ENCODE results near the gene TSHR.
"Not testable (repeated sequence)": the region's sequence is repeated elsewhere in the genome, so short reads cannot be mapped to it uniquely, and the experiment has no call there.

Gene TSHR

GRCh38 chr14:81007131-81007530 is 51.7 kb downstream of the TSHR start (continued):
- TF ChIP-seq PATZ1 (CRISPR knock-in tag; IDR thresholded peaks at IDR 0.05; ENCODE audit: borderline replicate concordance), result no peak
- TF ChIP-seq ZFP3 (CRISPR knock-in tag; IDR thresholded peaks at IDR 0.05), result no peak
- TF ChIP-seq OSR1 (CRISPR knock-in tag; IDR thresholded peaks at IDR 0.05), result no peak

GRCh38 chr14:81009346-81009745 is 53.9 kb downstream of the TSHR start:
- TF ChIP-seq ZFP30 (CRISPR knock-in tag; IDR thresholded peaks at IDR 0.05), result no peak
- TF ChIP-seq ZNF8 (CRISPR knock-in tag; IDR thresholded peaks at IDR 0.05), result no peak
- TF ChIP-seq TOX (CRISPR knock-in tag; IDR thresholded peaks at IDR 0.05; ENCODE audit: borderline replicate concordance), result no peak
- TF ChIP-seq ZC3H10 (CRISPR knock-in tag; IDR thresholded peaks at IDR 0.05), result no peak
- TF ChIP-seq GLIS3 (CRISPR knock-in tag; IDR thresholded peaks at IDR 0.05), result no peak
- no peak for TF ChIP-seq SNAI2 (CRISPR knock-in tag; IDR thresholded peaks at IDR 0.05)
- no peak for ATAC-seq

GRCh38 chr14:81018251-81018650 is 62.8 kb downstream of the TSHR start:
- TF ChIP-seq ZNF70 (CRISPR knock-in tag; IDR thresholded peaks at IDR 0.05), result no peak
- TF ChIP-seq PATZ1 (CRISPR knock-in tag; IDR thresholded peaks at IDR 0.05; ENCODE audit: borderline replicate concordance), result no peak
- TF ChIP-seq TSHZ2 (CRISPR knock-in tag; IDR thresholded peaks at IDR 0.05), result no peak
- no peak for TF ChIP-seq ZFP30 (CRISPR knock-in tag; IDR thresholded peaks at IDR 0.05)
- TF ChIP-seq SNAI2 (CRISPR knock-in tag; IDR thresholded peaks at IDR 0.05), result no peak
- TF ChIP-seq OSR1 (CRISPR knock-in tag; IDR thresholded peaks at IDR 0.05), result no peak
- no peak for TF ChIP-seq CREB5 (CRISPR knock-in tag; IDR thresholded peaks at IDR 0.05; ENCODE audit: low read depth)

GRCh38 chr14:81018684-81019083 is 63.3 kb downstream of the TSHR start:
- no peak for ATAC-seq
- TF ChIP-seq BACH2 (CRISPR knock-in tag; IDR thresholded peaks at IDR 0.05; ENCODE audit: borderline replicate concordance), result no peak
- TF ChIP-seq ZFP30 (CRISPR knock-in tag; IDR thresholded peaks at IDR 0.05), result no peak
- no peak for TF ChIP-seq SNAI2 (CRISPR knock-in tag; IDR thresholded peaks at IDR 0.05)
- no peak for TF ChIP-seq PPARA (CRISPR knock-in tag; IDR thresholded peaks at IDR 0.05; ENCODE audit: borderline replicate concordance)

More at GRCh38 chr14:81018251-81018650, 62.8 kb downstream of the TSHR start:
- no peak for ATAC-seq

- ATAC-seq, result not testable (repeated sequence)
These were observed 63.7 kb downstream of the TSHR start for GRCh38 chr14:81019113-81019512.

GRCh38 chr14:81023095-81023710 is 67.8 kb downstream of the TSHR start:
- ATAC-seq, result no peak
- TF ChIP-seq TOX (CRISPR knock-in tag; IDR thresholded peaks at IDR 0.05; ENCODE audit: borderline replicate concordance) (no peak), PPARA (CRISPR knock-in tag; IDR thresholded peaks at IDR 0.05; ENCODE audit: borderline replicate concordance) (no peak), PATZ1 (CRISPR knock-in tag; IDR thresholded peaks at IDR 0.05; ENCODE audit: borderline replicate concordance) (no peak), ZNF70 (CRISPR knock-in tag; IDR thresholded peaks at IDR 0.05) (no peak), SNAI2 (CRISPR knock-in tag; IDR thresholded peaks at IDR 0.05) (no peak), ZFP30 (CRISPR knock-in tag; IDR thresholded peaks at IDR 0.05) (no peak), TSHZ2 (CRISPR knock-in tag; IDR thresholded peaks at IDR 0.05) (no peak), ZFP3 (CRISPR knock-in tag; IDR thresholded peaks at IDR 0.05) (no peak), ZC3H10 (CRISPR knock-in tag; IDR thresholded peaks at IDR 0.05) (no peak), CREB5 (CRISPR knock-in tag; IDR thresholded peaks at IDR 0.05; ENCODE audit: low read depth) (no peak), ZNF565 (CRISPR knock-in tag; conservative IDR thresholded peaks at IDR 0.05; ENCODE audit: low read depth) (no peak), CSDC2 (CRISPR knock-in tag; IDR thresholded peaks at IDR 0.05) (no peak)

All from SK-N-SH treated with all-trans-retinoic acid at 6 μM for 48 hours (cell line).